Measurements from ENCODE around the gene ARFGAP1.
"Not testable (repeated sequence)": the region's sequence is repeated elsewhere in the genome, so short reads cannot be mapped to it uniquely, and the experiment has no call there.

The ARFGAP1 gene

GRCh38 chr20:63246490-63247288 lies 25.9 kb upstream of the ARFGAP1 start:
- no peak overlapping the region for H3K27ac ChIP-seq
- H3K9me3 ChIP-seq (ENCODE audit: low read depth, low read length), result no peaks in the 10 kb centered on the region
- H3K4me3 ChIP-seq, result no peak overlapping the region
- no peak for DNase-seq (ENCODE audit: low read depth, low spot score)
- no peaks in the 10 kb centered on the region for H3K36me3 ChIP-seq (ENCODE audit: insufficient read depth, low read length)
- no peak overlapping the region for H3K9ac ChIP-seq (ENCODE audit: insufficient read length)
- TF ChIP-seq POLR2AphosphoS5 (IDR thresholded peaks at IDR 0.05; ENCODE audit: borderline replicate concordance, low read depth, low read length) (no peak), EZH2 (IDR thresholded peaks at IDR 0.05) (no peak), FOXP2 (optimal IDR thresholded peaks at IDR 0.05; ENCODE audit: control extremely low read depth, extremely low read length, insufficient read depth) (no peak)

GRCh38 chr20:63247671-63248228 lies 24.9 kb upstream of the ARFGAP1 start:
- DNase-seq (ENCODE audit: low read depth, low spot score), result no peak
- no peak overlapping the region for H3K4me3 ChIP-seq
- no peaks in the 10 kb centered on the region for H3K9me3 ChIP-seq (ENCODE audit: low read depth, low read length)
- no peaks in the 10 kb centered on the region for H3K36me3 ChIP-seq (ENCODE audit: insufficient read depth, low read length)
- TF ChIP-seq FOXP2 (optimal IDR thresholded peaks at IDR 0.05; ENCODE audit: control extremely low read depth, extremely low read length, insufficient read depth), result no peak
- H3K27ac ChIP-seq, result no peak overlapping the region
- no peak overlapping the region for H3K9ac ChIP-seq (ENCODE audit: insufficient read length)

GRCh38 chr20:63248835-63249591 lies 23.6 kb upstream of the ARFGAP1 start:
- no peak overlapping the region for H3K27ac ChIP-seq
- TF ChIP-seq FOXP2 (optimal IDR thresholded peaks at IDR 0.05; ENCODE audit: control extremely low read depth, extremely low read length, insufficient read depth) (no peak), EZH2 (IDR thresholded peaks at IDR 0.05) (no peak), POLR2AphosphoS5 (IDR thresholded peaks at IDR 0.05; ENCODE audit: borderline replicate concordance, low read depth, low read length) (no peak)
- DNase-seq (ENCODE audit: low read depth, low spot score), result no peak
- no peaks in the 10 kb centered on the region for H3K9me3 ChIP-seq (ENCODE audit: low read depth, low read length)
- H3K4me3 ChIP-seq, result no peak overlapping the region
- no peaks in the 10 kb centered on the region for H3K36me3 ChIP-seq (ENCODE audit: insufficient read depth, low read length)
- H3K9ac ChIP-seq (ENCODE audit: insufficient read length), result no peak overlapping the region

GRCh38 chr20:63249891-63250290 lies 22.7 kb upstream of the ARFGAP1 start:
- Histone ChIP-seq H3K36me3 (ENCODE audit: insufficient read depth, low read length) (no peaks in the 10 kb centered on the region), H3K27ac (no peak overlapping the region), H3K9ac (ENCODE audit: insufficient read length) (no peak overlapping the region), H3K4me3 (no peak overlapping the region), H3K9me3 (ENCODE audit: low read depth, low read length) (no peaks in the 10 kb centered on the region)
- TF ChIP-seq EZH2 (IDR thresholded peaks at IDR 0.05), result no peak
- no peak for TF ChIP-seq FOXP2 (optimal IDR thresholded peaks at IDR 0.05; ENCODE audit: control extremely low read depth, extremely low read length, insufficient read depth)
- no peak for TF ChIP-seq POLR2AphosphoS5 (IDR thresholded peaks at IDR 0.05; ENCODE audit: borderline replicate concordance, low read depth, low read length)
- no peak for DNase-seq (ENCODE audit: low read depth, low spot score)

- not testable (repeated sequence) for H3K9ac ChIP-seq (ENCODE audit: insufficient read length); H3K4me3 ChIP-seq; H3K9me3 ChIP-seq (ENCODE audit: low read depth, low read length); DNase-seq (ENCODE audit: low read depth, low spot score); H3K36me3 ChIP-seq (ENCODE audit: insufficient read depth, low read length); H3K27ac ChIP-seq
Observed at GRCh38 chr20:63251350-63251749, 21.3 kb upstream of the ARFGAP1 start.

GRCh38 chr20:63252284-63252711 lies 20.3 kb upstream of the ARFGAP1 start:
- Histone ChIP-seq H3K4me3 (no peak overlapping the region), H3K9ac (ENCODE audit: insufficient read length) (no peak overlapping the region), H3K27ac (no peak overlapping the region), H3K36me3 (ENCODE audit: insufficient read depth, low read length) (no peaks in the 10 kb centered on the region), H3K9me3 (ENCODE audit: low read depth, low read length) (no peaks in the 10 kb centered on the region)
- no peak for DNase-seq (ENCODE audit: low read depth, low spot score)
- no peak for TF ChIP-seq POLR2AphosphoS5 (IDR thresholded peaks at IDR 0.05; ENCODE audit: borderline replicate concordance, low read depth, low read length)
- no peak for TF ChIP-seq EZH2 (IDR thresholded peaks at IDR 0.05)
- no peak for TF ChIP-seq FOXP2 (optimal IDR thresholded peaks at IDR 0.05; ENCODE audit: control extremely low read depth, extremely low read length, insufficient read depth)

- H3K9ac ChIP-seq (ENCODE audit: insufficient read length), result no peak overlapping the region
- TF ChIP-seq POLR2AphosphoS5 (IDR thresholded peaks at IDR 0.05; ENCODE audit: borderline replicate concordance, low read depth, low read length) (no peak), FOXP2 (optimal IDR thresholded peaks at IDR 0.05; ENCODE audit: control extremely low read depth, extremely low read length, insufficient read depth) (no peak), EZH2 (IDR thresholded peaks at IDR 0.05) (no peak)
- no peak overlapping the region for H3K4me3 ChIP-seq
- DNase-seq (ENCODE audit: low read depth, low spot score), result no peak
- no peak overlapping the region for H3K27ac ChIP-seq
- no peaks in the 10 kb centered on the region for H3K9me3 ChIP-seq (ENCODE audit: low read depth, low read length)
- H3K36me3 ChIP-seq (ENCODE audit: insufficient read depth, low read length), result no peaks in the 10 kb centered on the region
Observed at GRCh38 chr20:63253065-63253437, 19.6 kb upstream of the ARFGAP1 start.

- TF ChIP-seq FOXP2 (optimal IDR thresholded peaks at IDR 0.05; ENCODE audit: control extremely low read depth, extremely low read length, insufficient read depth) (no peak), POLR2AphosphoS5 (IDR thresholded peaks at IDR 0.05; ENCODE audit: borderline replicate concordance, low read depth, low read length) (no peak), EZH2 (IDR thresholded peaks at IDR 0.05) (peak; percentile 51)
- Histone ChIP-seq H3K36me3 (ENCODE audit: insufficient read depth, low read length) (no peaks in the 10 kb centered on the region), H3K27ac (no peak overlapping the region), H3K9me3 (ENCODE audit: low read depth, low read length) (no peaks in the 10 kb centered on the region), H3K4me3 (no peak overlapping the region), H3K9ac (ENCODE audit: insufficient read length) (no peak overlapping the region)
- no peak for DNase-seq (ENCODE audit: low read depth, low spot score)
Observed at GRCh38 chr20:63253438-63254231, 19.0 kb upstream of the ARFGAP1 start.
